ENCODE results near the gene CAPN12.

GRCh38 chr19:38729653-38730469 lies 14.4 kb downstream of the CAPN12 start:
- TF ChIP-seq EZH2 (IDR thresholded peaks at IDR 0.05; ENCODE audit: insufficient read depth, poor library complexity, severe bottlenecking) = no peak
- no peak for TF ChIP-seq EZH2phosphoT487 (IDR thresholded peaks at IDR 0.05; ENCODE audit: insufficient read depth, low read depth)

Measured in GM23248 (cell line).